A673 (cell line): ENCODE data around the gene ARHGAP24. TPM values are rescaled to one million over a fixed set of nuclear protein-coding genes. Genes with fewer than 3 reads are reported as not detected.

ENCODE experiments used
- BruUV-seq: library from RNA; stranded (reverse); fragments of 400-500 nt; replicated peaks from 2 replicates; lab custom pipeline; 2021; lab: Mats Ljungman, UMichigan
- CTCF ChIA-PET: fragments of 300-600 bp; sonication (Branson Sonifier 250); formaldehyde crosslinking; loops from one replicate; lab custom pipeline; 2022; ENCODE audit warnings: antibody characterized with exemption; lab: Charles Lee
- POLR2A ChIA-PET: fragments of 300-600 bp; sonication (Branson Sonifier 250); formaldehyde crosslinking; loops from one replicate; lab custom pipeline; 2022; ENCODE audit warnings: antibody characterized with exemption; ENCODE audit not compliant: low non-redundant PET; lab: Charles Lee
- DNase-seq: peaks from one replicate; pipeline ENCODE4 v3.0.0-alpha.2; 2015; ENCODE audit warnings: low spot score
- H3K27ac ChIP-seq: fragments of 200-600 bp; sonication (generic); 2 replicates; pipeline ENCODE4 v1.5.1; 2016; ENCODE audit warnings: mixed run types, low read depth, mild to moderate bottlenecking, mixed read lengths, antibody characterized with exemption, low read length; ENCODE audit not compliant: poor library complexity, severe bottlenecking
- H3K27me3 ChIP-seq: fragments of 200-600 bp; sonication (generic); replicated peaks from 2 replicates; pipeline ENCODE4 v1.6.1; 2017; ENCODE audit warnings: mixed run types, low read depth, mild to moderate bottlenecking, mixed read lengths, antibody characterized with exemption, low read length; ENCODE audit not compliant: insufficient read depth, poor library complexity
- H3K36me3 ChIP-seq: fragments of 200-600 bp; sonication (generic); 2 replicates; pipeline ENCODE4 v1.6.1; 2016; ENCODE audit warnings: mixed run types, mild to moderate bottlenecking, mixed read lengths, antibody characterized with exemption, low read length; ENCODE audit not compliant: insufficient read depth, poor library complexity, severe bottlenecking
- H3K4me1 ChIP-seq: fragments of 200-600 bp; sonication (generic); 2 replicates; pipeline ENCODE4 v1.6.1; 2017; ENCODE audit warnings: mixed run types, mild to moderate bottlenecking, mixed read lengths, antibody characterized with exemption, low read length; ENCODE audit not compliant: insufficient read depth, poor library complexity, severe bottlenecking
- H3K4me3 ChIP-seq: fragments of 200-600 bp; sonication (generic); 2 replicates; pipeline ENCODE4 v1.5.1; 2016; ENCODE audit warnings: low read depth, mixed run types, mild to moderate bottlenecking, mixed read lengths, low read length; ENCODE audit not compliant: poor library complexity, severe bottlenecking
- H3K9me3 ChIP-seq: fragments of 200-600 bp; sonication (generic); 2 replicates; pipeline ENCODE4 v1.6.1; 2016; ENCODE audit warnings: mixed run types, low read depth, mild to moderate bottlenecking, mixed read lengths, antibody characterized with exemption, low read length; ENCODE audit not compliant: poor library complexity, severe bottlenecking
- EZH2 ChIP-seq: fragments of 200-600 bp; sonication (generic); IDR thresholded peaks from 2 replicates; pipeline ENCODE4 v1.6.1; 2017; ENCODE audit warnings: borderline replicate concordance, low read depth, mild to moderate bottlenecking, mixed read lengths, antibody characterized with exemption, low read length; ENCODE audit not compliant: poor library complexity, severe bottlenecking
- intact Hi-C: fragments of 100-400 bp; cut with micrococcal nuclease; formaldehyde crosslinking; loops from one replicate; pipeline ENCODE4 v1.10.0; 2022; ENCODE audit not compliant: unreplicated experiment
- total RNA-seq: library from RNA; stranded (reverse); gene quantifications from 2 replicates; pipeline ENCODE4 v1.2.3, GENCODE V29; 2021
- TF ChIP-seq, protein P1 (sequence below): fragments of 300-800, 200-600 bp; sonication (generic); conservative IDR thresholded peaks from 2 replicates; pipeline ENCODE4 v1.5.1; 2017; ENCODE audit warnings: low read depth, mild to moderate bottlenecking, antibody characterized with exemption, low read length, moderate library complexity, mixed read lengths

Gene ARHGAP24
- total RNA-seq, 1 experiment from 2014 or later, result 5.8 TPM

DNA sequence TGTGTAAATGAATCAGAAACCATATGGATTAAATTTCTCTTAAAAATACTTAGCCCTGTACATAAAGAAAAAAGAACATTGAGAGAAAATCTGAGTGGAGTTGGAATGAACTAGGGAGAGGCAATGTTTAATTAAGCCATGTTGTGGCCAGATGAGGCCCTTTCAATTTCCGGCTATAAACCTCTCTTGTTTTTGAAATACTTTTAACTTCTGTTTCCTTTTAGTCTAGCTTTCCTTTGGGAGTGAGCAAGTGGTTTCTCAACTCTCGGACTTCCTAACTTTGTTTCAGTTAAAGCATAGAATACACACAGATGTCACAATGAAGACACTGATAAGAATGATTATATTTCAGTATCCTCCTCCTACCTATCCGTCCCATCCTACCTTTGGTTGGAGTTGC, 197.2 kb downstream of the ARHGAP24 start:
- Histone ChIP-seq H3K4me3 (no peak overlapping the region), H3K4me1 (no peaks in the 10 kb centered on the region), H3K9me3 (no peaks in the 10 kb centered on the region), H3K27ac (no peak overlapping the region), H3K36me3 (no peaks in the 10 kb centered on the region), H3K27me3 (no peaks in the 10 kb centered on the region)
- TF ChIP-seq, protein P1, sequence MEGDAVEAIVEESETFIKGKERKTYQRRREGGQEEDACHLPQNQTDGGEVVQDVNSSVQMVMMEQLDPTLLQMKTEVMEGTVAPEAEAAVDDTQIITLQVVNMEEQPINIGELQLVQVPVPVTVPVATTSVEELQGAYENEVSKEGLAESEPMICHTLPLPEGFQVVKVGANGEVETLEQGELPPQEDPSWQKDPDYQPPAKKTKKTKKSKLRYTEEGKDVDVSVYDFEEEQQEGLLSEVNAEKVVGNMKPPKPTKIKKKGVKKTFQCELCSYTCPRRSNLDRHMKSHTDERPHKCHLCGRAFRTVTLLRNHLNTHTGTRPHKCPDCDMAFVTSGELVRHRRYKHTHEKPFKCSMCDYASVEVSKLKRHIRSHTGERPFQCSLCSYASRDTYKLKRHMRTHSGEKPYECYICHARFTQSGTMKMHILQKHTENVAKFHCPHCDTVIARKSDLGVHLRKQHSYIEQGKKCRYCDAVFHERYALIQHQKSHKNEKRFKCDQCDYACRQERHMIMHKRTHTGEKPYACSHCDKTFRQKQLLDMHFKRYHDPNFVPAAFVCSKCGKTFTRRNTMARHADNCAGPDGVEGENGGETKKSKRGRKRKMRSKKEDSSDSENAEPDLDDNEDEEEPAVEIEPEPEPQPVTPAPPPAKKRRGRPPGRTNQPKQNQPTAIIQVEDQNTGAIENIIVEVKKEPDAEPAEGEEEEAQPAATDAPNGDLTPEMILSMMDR, result no peak
- TF ChIP-seq EZH2, result no peak
- BruUV-seq, result no TSS peak
- POLR2A ChIA-PET, result no interaction called here
- intact Hi-C loops, result no loop called here
- CTCF ChIA-PET, result no interaction called here
- no peak for DNase-seq

GRCh38 chr4:85672959-85673358, 198.0 kb downstream of the ARHGAP24 start:
- no peaks in the 10 kb centered on the region for H3K9me3 ChIP-seq
- intact Hi-C loops, result no loop called here
- no peaks in the 10 kb centered on the region for H3K27me3 ChIP-seq
- H3K36me3 ChIP-seq, result no peaks in the 10 kb centered on the region
- TF ChIP-seq EZH2, result no peak
- TF ChIP-seq, protein P1, result no peak
- POLR2A ChIA-PET, result no interaction called here
- no peak overlapping the region for H3K27ac ChIP-seq
- no TSS peak for BruUV-seq
- DNase-seq, result no peak
- CTCF ChIA-PET, result no interaction called here
- no peaks in the 10 kb centered on the region for H3K4me1 ChIP-seq
- H3K4me3 ChIP-seq, result no peak overlapping the region

DNA sequence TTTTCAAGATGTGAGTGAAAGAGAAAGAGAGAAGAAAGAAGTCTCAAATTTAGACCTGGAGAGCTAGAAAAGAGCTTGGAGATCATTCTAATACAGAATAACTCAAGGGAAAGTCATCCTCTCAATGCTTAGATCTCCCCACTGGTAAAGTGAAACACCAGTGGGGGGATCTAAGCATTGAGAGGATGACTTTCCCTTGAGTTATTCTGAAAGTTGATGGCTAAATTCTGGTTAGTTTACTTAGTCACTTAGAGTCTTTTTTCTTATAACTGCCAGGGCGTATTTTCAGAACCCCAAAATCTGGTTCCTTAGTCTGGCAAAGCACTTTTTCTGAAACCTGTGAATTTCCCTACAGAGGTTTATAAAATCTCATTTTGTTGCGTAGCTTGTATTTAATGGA, 198.6 kb downstream of the ARHGAP24 start:
- H3K27ac ChIP-seq, result no peak overlapping the region
- TF ChIP-seq, protein P1, result no peak
- no peak for TF ChIP-seq EZH2
- no peak for DNase-seq
- no peak overlapping the region for H3K4me3 ChIP-seq
- no peaks in the 10 kb centered on the region for H3K27me3 ChIP-seq
- H3K9me3 ChIP-seq, result no peaks in the 10 kb centered on the region
- H3K36me3 ChIP-seq, result no peaks in the 10 kb centered on the region
- POLR2A ChIA-PET, result no interaction called here
- no TSS peak for BruUV-seq
- intact Hi-C loops, result no loop called here
- CTCF ChIA-PET, result no interaction called here
- H3K4me1 ChIP-seq, result no peaks in the 10 kb centered on the region
